Esophagus squamous epithelium (tissue), 4 donors: ENCODE measurements around the gene TRMT13.

Experiments
- CTCF ChIP-seq, 6 experiments: fragments of 450-650 bp in 4 of 6; fragments of 200-600 bp in 2 of 6; sonication (generic) in 2 of 6; IDR thresholded peaks; one replicate each; pipeline ENCODE4 v1.5.1; 2016 to 2019; ENCODE audit warnings: antibody characterized with exemption in 6 of 6, mild to moderate bottlenecking in 4 of 6, moderate library complexity in 4 of 6
- POLR2A ChIP-seq, 4 donors: fragments of 450-650 bp; IDR thresholded peaks; one replicate each; pipeline ENCODE4 v1.6.1; 2017; ENCODE audit warnings: antibody characterized with exemption in 4 of 4, mild to moderate bottlenecking in 4 of 4, moderate library complexity in 3 of 4

- TF ChIP-seq CTCF (IDR thresholded peaks at IDR 0.05) (no peak), POLR2A (IDR thresholded peaks at IDR 0.05) (no peak)
Measured at GRCh38 chr1:100141192-100141591, 8.2 kb downstream of the TRMT13 start.
